ENCODE data around the gene ZFYVE28.

- TF ChIP-seq GATA3 (IDR thresholded peaks at IDR 0.05; ENCODE audit: low read depth, low read length): no peak
- no peak for TF ChIP-seq GATA2 (IDR thresholded peaks at IDR 0.05; ENCODE audit: low read depth, low read length)
Observed at GRCh38 chr4:2373532-2373931, 44.9 kb downstream of the ZFYVE28 start.

All from SH-SY5Y (cell line).